MM.1S (cell line): Measurements from ENCODE around the gene ROPN1L.

Source experiments
- DNase-seq: peaks from one replicate; pipeline ENCODE4 v3.0.0-alpha.2; 2015
- H2AFZ ChIP-seq: fragments of 300-600 bp; sonication (generic); 2 replicates; pipeline ENCODE4 v1.6.0; 2016; ENCODE audit warnings: antibody characterized with exemption, low read length
- H3F3A ChIP-seq: fragments of 300-600 bp; sonication (generic); 2 replicates; pipeline ENCODE4 v1.6.1; 2016; ENCODE audit warnings: mild to moderate bottlenecking, antibody characterized with exemption, low read length, moderate library complexity, mixed read lengths; ENCODE audit not compliant: insufficient read depth
- H3K27ac ChIP-seq: fragments of 300-600 bp; sonication (generic); 2 replicates; pipeline ENCODE4 v1.5.1; 2016; ENCODE audit warnings: mild to moderate bottlenecking, low read length
- H3K27me3 ChIP-seq: fragments of 300-600 bp; sonication (generic); replicated peaks from 2 replicates; pipeline ENCODE4 v1.6.0; 2016; ENCODE audit warnings: low read length; ENCODE audit not compliant: insufficient read depth
- H3K36me3 ChIP-seq: fragments of 300-600 bp; sonication (generic); replicated peaks from 2 replicates; pipeline ENCODE4 v1.6.1; 2016; ENCODE audit warnings: mild to moderate bottlenecking, low read length, mixed read lengths; ENCODE audit not compliant: insufficient read depth
- H3K4me1 ChIP-seq: fragments of 300-600 bp; sonication (generic); 2 replicates; pipeline ENCODE4 v1.6.1; 2016; ENCODE audit warnings: low read length, mixed read lengths
- H3K4me2 ChIP-seq: fragments of 300-600 bp; sonication (generic); 2 replicates; pipeline ENCODE4 v1.6.0; 2016; ENCODE audit warnings: low read depth, low read length
- H3K4me3 ChIP-seq: fragments of 300-600 bp; sonication (generic); 2 replicates; pipeline ENCODE4 v1.5.1; 2016; ENCODE audit warnings: low read length, mixed read lengths
- H3K79me2 ChIP-seq: fragments of 300-600 bp; sonication (generic); 2 replicates; pipeline ENCODE4 v1.6.1; 2016; ENCODE audit warnings: mixed run types, low read length, mixed read lengths
- H3K9ac ChIP-seq: fragments of 300-600 bp; sonication (generic); 2 replicates; pipeline ENCODE4 v1.6.1; 2016; ENCODE audit warnings: low read length, mixed read lengths
- H3K9me2 ChIP-seq: fragments of 300-600 bp; sonication (generic); replicated peaks from 2 replicates; pipeline ENCODE4 v1.6.1; 2016; ENCODE audit warnings: mild to moderate bottlenecking, low read length, mixed read lengths; ENCODE audit not compliant: insufficient read depth
- H3K9me3 ChIP-seq: fragments of 300-600 bp; sonication (generic); replicated peaks from 2 replicates; pipeline ENCODE4 v1.6.1; 2016; ENCODE audit warnings: mild to moderate bottlenecking, low read length, mixed read lengths; ENCODE audit not compliant: insufficient read depth
- H4K20me1 ChIP-seq: fragments of 300-600 bp; sonication (generic); 2 replicates; pipeline ENCODE4 v1.6.1; 2016; ENCODE audit warnings: mild to moderate bottlenecking, low read length, moderate library complexity, mixed read lengths; ENCODE audit not compliant: insufficient read depth
- EZH2 ChIP-seq: fragments of 300-600 bp; sonication (generic); optimal IDR thresholded peaks from 2 replicates; pipeline ENCODE3; 2017; ENCODE audit warnings: low read depth, mild to moderate bottlenecking, antibody characterized with exemption, low read length, mixed read lengths
- EZH2phosphoT487 ChIP-seq: fragments of 300-600 bp; sonication (generic); IDR thresholded peaks from 2 replicates; pipeline ENCODE4 v1.6.1; 2018; ENCODE audit warnings: antibody characterized with exemption, low read length
- TF ChIP-seq, protein P1 (sequence below): fragments of 300-600 bp; sonication (generic); IDR thresholded peaks from 2 replicates; pipeline ENCODE4 v1.5.1; 2016; ENCODE audit warnings: antibody characterized with exemption, low read length, mixed read lengths

Gene ROPN1L

DNA sequence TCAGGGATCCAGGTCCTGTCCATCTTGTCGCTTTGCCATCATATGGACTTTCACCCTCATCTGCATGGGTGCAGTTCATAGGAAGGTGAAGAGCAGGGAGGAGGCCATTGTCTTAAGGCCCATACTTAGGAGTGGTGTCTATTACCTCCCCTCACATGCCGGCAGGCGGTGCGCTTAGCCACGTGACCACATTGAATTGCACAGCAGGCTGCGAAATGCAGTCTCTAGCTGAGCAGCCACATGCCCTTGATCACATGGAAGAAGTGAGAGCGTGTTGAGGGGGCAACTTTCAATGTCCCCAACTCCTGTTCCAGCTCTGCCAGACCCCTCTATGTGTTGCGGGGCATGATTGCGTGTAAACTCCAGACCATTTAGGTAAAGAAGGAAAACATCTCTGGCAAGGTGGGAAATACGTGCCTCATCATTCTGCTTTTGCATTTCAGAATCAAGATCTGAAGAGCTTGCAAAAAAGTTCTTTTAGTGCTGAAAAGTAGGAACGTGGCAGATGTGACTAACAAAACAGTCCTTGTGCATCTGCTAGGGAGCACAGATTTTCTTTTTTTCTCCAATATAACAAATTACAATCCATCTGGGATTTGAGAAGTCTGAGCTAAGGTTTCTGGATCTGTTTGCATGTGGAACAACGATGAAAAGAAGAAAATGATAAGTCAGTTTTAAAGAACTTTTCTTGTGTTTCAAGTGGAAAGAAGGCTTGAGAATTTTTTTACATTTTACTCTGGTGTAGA, 34.4 kb downstream of the ROPN1L start:
- no peak for TF ChIP-seq EZH2
- TF ChIP-seq, protein P1, sequence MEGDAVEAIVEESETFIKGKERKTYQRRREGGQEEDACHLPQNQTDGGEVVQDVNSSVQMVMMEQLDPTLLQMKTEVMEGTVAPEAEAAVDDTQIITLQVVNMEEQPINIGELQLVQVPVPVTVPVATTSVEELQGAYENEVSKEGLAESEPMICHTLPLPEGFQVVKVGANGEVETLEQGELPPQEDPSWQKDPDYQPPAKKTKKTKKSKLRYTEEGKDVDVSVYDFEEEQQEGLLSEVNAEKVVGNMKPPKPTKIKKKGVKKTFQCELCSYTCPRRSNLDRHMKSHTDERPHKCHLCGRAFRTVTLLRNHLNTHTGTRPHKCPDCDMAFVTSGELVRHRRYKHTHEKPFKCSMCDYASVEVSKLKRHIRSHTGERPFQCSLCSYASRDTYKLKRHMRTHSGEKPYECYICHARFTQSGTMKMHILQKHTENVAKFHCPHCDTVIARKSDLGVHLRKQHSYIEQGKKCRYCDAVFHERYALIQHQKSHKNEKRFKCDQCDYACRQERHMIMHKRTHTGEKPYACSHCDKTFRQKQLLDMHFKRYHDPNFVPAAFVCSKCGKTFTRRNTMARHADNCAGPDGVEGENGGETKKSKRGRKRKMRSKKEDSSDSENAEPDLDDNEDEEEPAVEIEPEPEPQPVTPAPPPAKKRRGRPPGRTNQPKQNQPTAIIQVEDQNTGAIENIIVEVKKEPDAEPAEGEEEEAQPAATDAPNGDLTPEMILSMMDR = no peak
- TF ChIP-seq EZH2phosphoT487 = no peak
- Histone ChIP-seq H3K9me2 (no peaks in the 10 kb centered on the region), H3K27me3 (no peaks in the 10 kb centered on the region), H3K9me3 (no peaks in the 10 kb centered on the region), H4K20me1 (no peaks in the 10 kb centered on the region), H3K79me2 (no peaks in the 10 kb centered on the region), H3K4me2 (no peak overlapping the region), H3K4me1 (no peaks in the 10 kb centered on the region), H2AFZ (no peak overlapping the region), H3F3A (no peaks in the 10 kb centered on the region), H3K36me3 (no peaks in the 10 kb centered on the region), H3K27ac (no peak overlapping the region), H3K9ac (no peak overlapping the region), H3K4me3 (no peak overlapping the region)
- no peak for DNase-seq

DNA sequence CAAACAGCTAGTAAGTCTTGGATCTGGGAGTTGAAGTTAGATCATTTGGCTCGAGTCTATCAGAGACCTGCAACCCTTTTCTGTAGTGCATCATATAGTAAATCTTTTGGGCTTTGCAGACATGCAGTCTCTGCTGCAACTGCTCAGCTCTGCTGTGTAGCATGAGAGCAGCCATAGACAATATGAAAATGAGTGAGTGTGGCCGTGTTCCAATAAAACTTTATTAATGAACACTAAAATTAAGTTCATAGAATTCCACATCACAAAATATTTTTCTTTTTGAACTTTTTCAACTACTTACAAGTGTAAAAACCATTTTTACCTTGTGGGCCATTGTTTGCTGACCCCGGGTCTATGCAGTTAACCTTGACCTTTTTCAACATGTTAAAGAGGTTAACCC, 35.2 kb downstream of the ROPN1L start:
- no peaks in the 10 kb centered on the region for H3K36me3 ChIP-seq
- no peak overlapping the region for H2AFZ ChIP-seq
- no peaks in the 10 kb centered on the region for H3K27me3 ChIP-seq
- H3K9me2 ChIP-seq = no peaks in the 10 kb centered on the region
- H3K79me2 ChIP-seq = no peaks in the 10 kb centered on the region
- no peaks in the 10 kb centered on the region for H4K20me1 ChIP-seq
- no peaks in the 10 kb centered on the region for H3K9me3 ChIP-seq
- no peak overlapping the region for H3K9ac ChIP-seq
- no peak for TF ChIP-seq EZH2phosphoT487
- TF ChIP-seq, protein P1 = no peak
- TF ChIP-seq EZH2 = no peak
- H3K27ac ChIP-seq = no peak overlapping the region
- H3K4me2 ChIP-seq = no peak overlapping the region
- H3F3A ChIP-seq = no peaks in the 10 kb centered on the region
- no peaks in the 10 kb centered on the region for H3K4me1 ChIP-seq
- no peak for DNase-seq
- no peak overlapping the region for H3K4me3 ChIP-seq

DNA sequence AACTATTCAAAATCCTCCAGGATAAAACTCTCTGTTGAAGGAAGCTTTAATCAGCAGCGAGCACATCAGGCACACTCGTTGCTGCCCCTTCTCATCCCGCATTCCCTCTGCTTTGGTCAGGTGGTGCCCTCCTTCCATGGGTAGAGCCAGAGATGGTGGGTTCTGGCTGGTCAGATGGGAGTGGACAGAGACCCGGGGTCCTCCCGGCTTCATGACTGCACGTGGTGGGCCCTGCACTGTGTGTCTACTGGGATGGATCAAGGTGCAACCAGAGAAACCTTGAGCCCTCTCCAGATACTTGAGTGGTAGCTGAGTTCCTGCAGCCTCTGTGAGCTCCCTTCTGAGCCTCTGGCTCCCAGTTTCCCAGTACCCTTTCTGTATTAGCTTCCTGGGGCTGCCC, 36.3 kb downstream of the ROPN1L start:
- H3K4me3 ChIP-seq = no peak overlapping the region
- H3K9ac ChIP-seq = no peak overlapping the region
- H2AFZ ChIP-seq = no peak overlapping the region
- no peaks in the 10 kb centered on the region for H3F3A ChIP-seq
- H3K27me3 ChIP-seq = no peaks in the 10 kb centered on the region
- H3K9me2 ChIP-seq = no peaks in the 10 kb centered on the region
- H3K4me2 ChIP-seq = no peak overlapping the region
- H3K79me2 ChIP-seq = no peaks in the 10 kb centered on the region
- H3K36me3 ChIP-seq = no peaks in the 10 kb centered on the region
- DNase-seq = no peak
- no peaks in the 10 kb centered on the region for H3K9me3 ChIP-seq
- TF ChIP-seq, protein P1 = no peak
- TF ChIP-seq EZH2phosphoT487 (no peak), EZH2 (no peak)
- H4K20me1 ChIP-seq = no peaks in the 10 kb centered on the region
- H3K4me1 ChIP-seq = no peaks in the 10 kb centered on the region
- H3K27ac ChIP-seq = no peak overlapping the region
